HG03045 (cell line): ENCODE measurements around the gene C5orf46.
"Not testable (repeated sequence)": the region's sequence is repeated elsewhere in the genome, so short reads cannot be mapped to it uniquely, and the experiment has no call there.

Experiments
- ATAC-seq: cut with Tn5 transposase; IDR thresholded peaks from one replicate; pipeline ENCODE4 v1.9.1; 2021; ENCODE audit warnings: mild to moderate bottlenecking, moderate library complexity; ENCODE audit not compliant: unreplicated experiment

The C5orf46 gene

GRCh38 chr5:147895864-147896263, 10.5 kb downstream of the C5orf46 start:
- ATAC-seq: no peak

GRCh38 chr5:147893820-147894219, 12.5 kb downstream of the C5orf46 start:
- ATAC-seq: no peak

GRCh38 chr5:147892696-147893296, 13.5 kb downstream of the C5orf46 start:
- no peak for ATAC-seq

GRCh38 chr5:147887930-147888329, 18.4 kb downstream of the C5orf46 start:
- no peak for ATAC-seq

- ATAC-seq: no peak
Observed at GRCh38 chr5:147887026-147887627, 19.2 kb downstream of the C5orf46 start.

GRCh38 chr5:147882586-147883313, 23.6 kb downstream of the C5orf46 start:
- ATAC-seq: no peak

GRCh38 chr5:147880487-147880886, 25.9 kb downstream of the C5orf46 start:
- no peak for ATAC-seq

- no peak for ATAC-seq
Observed at GRCh38 chr5:147879784-147880183, 26.6 kb downstream of the C5orf46 start.

- no peak for ATAC-seq
Observed at GRCh38 chr5:147878066-147878759, 28.1 kb downstream of the C5orf46 start, which contains the start of gene SCGB3A2. Gene SCGB3A2 (plus strand): TSS chr5:147878711. CDS start chr5:147878804, 93 bp downstream.

GRCh38 chr5:147876626-147877025, 29.7 kb downstream of the C5orf46 start:
- no peak for ATAC-seq

- ATAC-seq: no peak
Observed at GRCh38 chr5:147876141-147876540, 30.2 kb downstream of the C5orf46 start.

- no peak for ATAC-seq
Observed at GRCh38 chr5:147874910-147875367, 31.4 kb downstream of the C5orf46 start.

GRCh38 chr5:147874118-147874875, 32.0 kb downstream of the C5orf46 start:
- ATAC-seq: not testable (repeated sequence)

GRCh38 chr5:147872744-147873435, 33.4 kb downstream of the C5orf46 start:
- not testable (repeated sequence) for ATAC-seq

- not testable (repeated sequence) for ATAC-seq
Observed at GRCh38 chr5:147871980-147872549, 34.3 kb downstream of the C5orf46 start.

GRCh38 chr5:147869892-147870291, 36.4 kb downstream of the C5orf46 start:
- not testable (repeated sequence) for ATAC-seq

- no peak for ATAC-seq
Observed at GRCh38 chr5:147869112-147869511, 37.2 kb downstream of the C5orf46 start.

GRCh38 chr5:147863454-147864158, 42.7 kb downstream of the C5orf46 start:
- ATAC-seq: no peak

- ATAC-seq: no peak
Observed at GRCh38 chr5:147860641-147861025, 45.7 kb downstream of the C5orf46 start.
